HG03108 (cell line): ENCODE results near the gene MESD.

Experiments
- ATAC-seq: cut with Tn5 transposase; IDR thresholded peaks from one replicate; pipeline ENCODE4 v1.9.1; 2021; ENCODE audit warnings: moderate library complexity; ENCODE audit not compliant: unreplicated experiment

MESD gene

GRCh38 chr15:80940851-80941250 is 48.8 kb downstream of the MESD start:
- ATAC-seq: no peak

- ATAC-seq: no peak
Observed at GRCh38 chr15:80940331-80940730, 49.3 kb downstream of the MESD start.

GRCh38 chr15:80939216-80939615 is 50.4 kb downstream of the MESD start:
- no peak for ATAC-seq

- no peak for ATAC-seq
Observed at GRCh38 chr15:80937718-80938117, 51.9 kb downstream of the MESD start.

- ATAC-seq: no peak
Observed at GRCh38 chr15:80936288-80937078, 53.1 kb downstream of the MESD start.

GRCh38 chr15:80934761-80935221 is 54.8 kb downstream of the MESD start:
- no peak for ATAC-seq

- ATAC-seq: no peak
Observed at GRCh38 chr15:80932989-80933388, 56.6 kb downstream of the MESD start.

- ATAC-seq: no peak
Observed at GRCh38 chr15:80932513-80932815, 57.2 kb downstream of the MESD start.

- ATAC-seq: no peak
Observed at GRCh38 chr15:80931721-80932512, 57.7 kb downstream of the MESD start.

GRCh38 chr15:80931191-80931590 is 58.4 kb downstream of the MESD start:
- ATAC-seq: no peak

GRCh38 chr15:80929689-80930088 is 59.9 kb downstream of the MESD start:
- no peak for ATAC-seq

GRCh38 chr15:80929225-80929624 is 60.4 kb downstream of the MESD start:
- ATAC-seq: no peak

- no peak for ATAC-seq
Observed at GRCh38 chr15:80926126-80926525, 63.5 kb downstream of the MESD start.

- ATAC-seq: no peak
Observed at GRCh38 chr15:80925597-80926059, 64.0 kb downstream of the MESD start.

- no peak for ATAC-seq
Observed at GRCh38 chr15:80924278-80924677, 65.3 kb downstream of the MESD start.

- no peak for ATAC-seq
Observed at GRCh38 chr15:80923668-80924067, 66.0 kb downstream of the MESD start.

- no peak for ATAC-seq
Observed at GRCh38 chr15:80921736-80922410, 67.7 kb downstream of the MESD start.

GRCh38 chr15:80920271-80920699 is 69.3 kb downstream of the MESD start:
- ATAC-seq: no peak

- no peak for ATAC-seq
Observed at GRCh38 chr15:80918196-80918783, 71.3 kb downstream of the MESD start.

- ATAC-seq: no peak
Observed at GRCh38 chr15:80916056-80916455, 73.6 kb downstream of the MESD start.

GRCh38 chr15:80915472-80915871 is 74.1 kb downstream of the MESD start:
- ATAC-seq: no peak
